NCI-H69 (cell line): ENCODE measurements around the gene SPON1.

Experiments
- DNase-seq: peaks from one replicate; lab custom pipeline; 2025; lab: John Stamatoyannopoulos, UW

SPON1 gene

DNA sequence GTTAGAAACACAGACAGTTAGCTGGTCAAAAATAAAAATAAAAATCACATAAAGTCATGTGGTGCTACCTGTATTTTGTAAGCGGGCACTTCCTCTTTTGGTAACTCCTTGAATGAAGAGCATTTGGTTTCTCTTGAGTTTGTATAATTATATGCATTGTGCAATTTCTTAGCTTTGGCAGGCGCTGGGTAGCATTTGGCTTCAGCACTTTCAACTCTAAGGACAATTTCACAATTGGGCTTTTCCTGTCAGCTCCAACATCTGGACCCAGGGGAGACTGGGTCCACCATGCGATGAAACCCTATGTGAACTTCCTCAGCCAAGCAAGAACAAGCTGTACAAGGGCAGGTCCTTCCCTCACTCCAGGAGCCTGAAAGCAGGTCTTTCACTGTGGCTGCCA is 227.4 kb downstream of the SPON1 start:
- no peak for DNase-seq

GRCh38 chr11:14190992-14191778 is 228.7 kb downstream of the SPON1 start:
- no peak for DNase-seq

DNA sequence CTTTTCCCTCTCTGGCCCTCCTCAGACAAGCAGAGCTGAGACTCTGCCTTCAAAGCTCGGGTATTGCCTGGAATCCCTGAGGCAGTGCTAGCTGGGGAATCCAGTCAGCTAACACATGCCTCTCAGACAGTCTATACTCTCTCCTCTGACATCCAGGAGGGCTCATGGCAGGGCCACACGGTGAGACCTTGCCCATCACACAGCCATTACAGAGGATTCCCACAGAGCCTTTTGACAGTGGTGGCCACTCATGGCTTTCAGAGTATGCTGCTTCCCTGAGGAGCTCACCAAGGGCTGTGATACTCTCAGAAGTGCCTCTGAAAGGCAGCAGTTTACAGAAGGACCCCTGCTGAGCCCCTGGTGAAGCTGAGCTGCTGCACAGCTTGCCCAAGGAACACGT is 231.1 kb downstream of the SPON1 start:
- DNase-seq, result peak; percentile 15

GRCh38 chr11:14202251-14203196 is 240.0 kb downstream of the SPON1 start:
- DNase-seq, result no peak

DNA sequence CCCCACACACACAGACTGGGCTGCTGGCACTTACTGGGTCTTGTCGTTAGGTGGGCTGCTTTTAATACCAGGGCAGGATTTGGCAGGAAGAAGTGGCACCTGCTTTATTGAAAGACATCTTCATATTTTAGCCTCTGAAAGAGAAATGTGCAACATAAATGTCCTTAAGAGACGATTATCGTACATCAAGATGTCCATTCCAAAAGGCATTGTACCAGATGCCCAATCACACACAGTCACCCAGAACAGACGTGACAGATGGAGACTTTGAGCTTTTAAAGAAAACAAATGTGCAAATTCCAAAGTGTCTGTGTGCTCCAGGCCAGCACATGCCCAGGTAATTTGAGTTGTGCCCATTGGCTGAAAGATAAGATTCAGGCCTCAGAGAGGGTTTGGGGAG is 240.8 kb downstream of the SPON1 start:
- peak; percentile 31 for DNase-seq

- no peak for DNase-seq
Measured at GRCh38 chr11:14212986-14213385, 250.5 kb downstream of the SPON1 start.

- DNase-seq, result no peak
Measured at GRCh38 chr11:14218728-14219127, 256.2 kb downstream of the SPON1 start.

- DNase-seq, result no peak
Measured at GRCh38 chr11:14223636-14224288, 261.2 kb downstream of the SPON1 start.

DNA sequence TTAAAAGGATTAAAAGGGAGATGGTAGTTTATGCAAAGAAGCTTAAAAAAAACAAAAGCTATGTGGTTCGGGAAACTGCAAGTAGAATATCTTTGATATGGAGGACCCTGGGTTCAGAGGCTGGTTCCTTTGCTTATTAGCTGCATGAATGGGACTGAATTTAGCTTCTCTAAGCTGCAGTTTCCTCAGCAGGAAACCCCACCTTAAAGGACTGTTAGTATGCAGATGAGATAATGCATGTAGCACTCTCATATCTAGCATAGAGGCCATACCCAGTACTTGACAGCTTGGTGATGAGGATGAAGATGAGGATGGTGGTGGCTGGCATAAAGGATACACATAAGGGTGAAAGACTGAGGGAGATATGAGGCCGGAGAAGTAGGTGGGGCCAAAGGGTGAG is 261.9 kb downstream of the SPON1 start:
- no peak for DNase-seq

GRCh38 chr11:14225666-14226065 is 263.1 kb downstream of the SPON1 start:
- DNase-seq, result no peak

GRCh38 chr11:14228356-14228755 is 265.8 kb downstream of the SPON1 start:
- DNase-seq, result no peak

- DNase-seq, result no peak
Measured at GRCh38 chr11:14229472-14229871, 266.9 kb downstream of the SPON1 start.

GRCh38 chr11:14230407-14230806 is 267.9 kb downstream of the SPON1 start:
- no peak for DNase-seq

DNA sequence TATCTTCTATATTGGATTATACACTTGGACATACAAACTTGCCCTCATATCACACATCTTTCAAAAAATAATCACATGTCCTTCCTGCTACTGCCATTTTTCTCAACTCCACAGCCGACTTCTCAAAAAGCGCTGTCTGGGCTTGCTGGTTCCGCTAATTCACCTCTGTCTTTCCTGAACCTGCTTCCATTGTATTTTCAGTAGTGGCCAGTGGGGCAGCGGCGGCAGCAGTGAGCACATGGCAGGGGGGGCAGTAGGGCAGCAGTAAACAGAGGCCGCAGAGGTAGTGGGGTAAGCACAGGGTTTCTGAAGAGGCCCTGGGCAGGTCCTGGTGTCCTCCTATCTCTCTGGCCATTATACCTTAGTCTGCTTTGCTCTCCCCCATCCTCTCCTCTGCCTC is 270.1 kb downstream of the SPON1 start:
- peak; percentile 17 for DNase-seq

DNA sequence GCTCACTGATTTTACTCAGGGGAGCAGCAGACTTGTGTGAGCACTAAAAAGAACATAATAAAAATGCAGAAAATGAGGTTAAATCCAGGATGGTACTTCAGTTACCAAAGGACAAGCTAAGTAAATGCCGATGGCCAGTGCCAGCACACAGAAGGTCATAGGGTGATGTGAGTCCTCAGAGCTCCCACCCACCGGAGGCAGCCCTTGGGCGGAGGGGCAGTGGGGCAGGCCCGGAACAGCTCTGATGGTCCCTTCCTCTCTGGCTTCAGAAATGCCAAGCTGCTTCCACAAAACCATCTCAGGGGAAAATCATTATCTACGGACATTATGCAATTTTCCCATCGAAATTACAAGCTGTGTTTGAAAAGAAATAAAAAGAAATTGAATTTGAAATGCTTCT is 271.9 kb downstream of the SPON1 start:
- DNase-seq, result no peak

- DNase-seq, result no peak
Measured at GRCh38 chr11:14235701-14236100, 273.2 kb downstream of the SPON1 start.

- DNase-seq, result no peak
Measured at GRCh38 chr11:14237444-14237961, 275.0 kb downstream of the SPON1 start.

DNA sequence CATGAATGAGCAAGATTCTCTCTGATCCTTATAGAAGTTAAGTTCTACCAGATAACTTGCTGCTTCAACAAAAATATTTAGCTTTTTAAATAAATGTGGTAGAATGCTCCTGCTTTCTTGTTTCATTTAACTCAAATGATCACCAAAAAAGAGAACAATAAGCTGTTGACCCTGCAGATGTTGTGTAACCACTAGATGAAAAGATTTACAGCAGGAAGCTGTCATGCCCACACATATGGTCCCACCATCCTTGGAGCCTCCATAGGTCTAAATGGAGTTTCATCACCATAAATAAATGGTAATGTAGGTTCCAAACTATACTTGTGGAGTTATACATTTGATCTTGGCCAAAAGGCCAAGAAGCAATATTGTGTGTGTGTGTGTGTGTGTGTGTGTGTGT is 277.7 kb downstream of the SPON1 start:
- DNase-seq, result no peak

DNA sequence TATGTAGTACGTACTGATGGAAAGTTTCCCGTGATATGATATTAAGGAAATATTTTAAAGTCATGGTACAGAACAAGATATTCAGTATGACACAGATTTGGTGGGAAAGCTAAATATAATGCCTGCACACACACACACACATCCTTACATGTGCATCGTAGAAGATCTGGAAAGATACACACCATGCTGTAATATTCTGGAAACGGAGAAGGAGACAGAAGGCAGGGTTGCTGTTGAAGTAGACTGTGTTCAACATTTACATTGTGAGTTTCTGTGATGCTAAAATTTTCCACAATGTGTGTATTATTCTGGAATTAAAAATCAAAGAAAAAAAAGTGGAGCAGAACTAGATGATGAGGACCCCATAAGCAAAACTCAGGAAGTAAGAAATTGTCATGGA is 278.4 kb downstream of the SPON1 start:
- no peak for DNase-seq

DNA sequence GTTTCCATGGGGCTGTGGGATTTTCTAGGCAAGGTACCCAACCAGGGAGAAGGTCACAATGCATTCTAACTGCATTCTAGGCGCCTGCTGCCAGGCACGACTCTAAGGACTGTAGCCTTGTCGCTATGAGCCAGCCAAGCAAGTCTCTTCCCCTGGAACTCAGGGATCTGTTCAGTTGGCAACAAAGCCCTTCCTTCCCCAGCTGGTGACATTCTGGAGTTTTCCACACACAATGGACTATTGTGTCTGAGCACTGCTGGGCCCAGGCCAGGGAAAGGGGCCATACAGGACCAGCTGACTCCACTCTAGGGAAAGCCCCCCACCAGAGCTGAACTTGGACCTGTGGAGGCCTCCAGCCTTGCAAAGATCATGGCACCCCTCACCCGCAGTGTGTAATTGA is 279.7 kb downstream of the SPON1 start:
- no peak for DNase-seq

GRCh38 chr11:14242733-14243132 is 280.2 kb downstream of the SPON1 start:
- DNase-seq, result no peak

GRCh38 chr11:14244926-14245325 is 282.4 kb downstream of the SPON1 start:
- DNase-seq, result no peak
